Measurements from ENCODE around the gene PDE6C. TPM values are rescaled to one million over a fixed set of nuclear protein-coding genes. Genes with fewer than 3 reads are reported as not detected.

PDE6C gene
- total and polyA plus RNA-seq, 2 of the 4 experiments (the other 2 are of a cell fraction) = not detected

DNA sequence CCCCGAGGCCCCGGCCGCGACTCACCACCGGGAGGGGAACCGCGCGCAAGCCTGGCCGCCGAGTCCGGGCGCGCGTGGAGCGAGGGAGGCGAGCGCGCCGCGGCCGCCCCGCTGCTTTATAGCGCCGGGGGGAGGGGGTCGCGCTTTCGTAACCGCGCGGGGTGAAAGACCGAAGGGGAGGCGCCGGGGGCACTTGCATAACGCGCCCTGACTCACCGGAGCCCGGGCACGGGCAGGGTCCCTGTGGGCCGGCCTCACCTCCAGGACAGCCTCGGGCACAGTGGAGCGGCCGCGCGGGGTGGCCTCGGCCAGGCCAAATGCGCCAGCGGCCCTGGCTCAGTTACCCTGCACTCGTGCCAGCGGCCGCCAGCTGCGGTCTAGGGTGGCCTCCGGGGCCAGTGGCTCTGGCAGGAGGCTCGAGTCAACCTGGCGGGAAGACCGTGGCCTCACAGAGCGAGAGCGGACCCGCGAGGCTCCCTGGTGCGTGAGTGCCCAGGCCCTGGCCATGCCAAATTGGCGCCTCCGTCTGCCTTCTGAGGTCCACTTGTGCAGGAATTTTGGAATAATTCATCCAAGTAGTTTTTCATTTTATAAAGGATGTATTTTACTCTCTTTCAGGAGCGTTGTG, 11.1 kb upstream of the PDE6C start, which contains the start of gene RBP4:
RBP4 (minus strand) TSS at position 90 of the 628 bp plus-strand sequence. CDS start 207 bp downstream, outside the sequence.
- Histone ChIP-seq H3K4me1 (ENCODE audit: control insufficient read depth, insufficient read depth, low read length) (peaks cover 1% of the 10 kb centered on the region; the same call in 1 of the 2 replicates), H3K27me3 (ENCODE audit: control insufficient read depth, insufficient read depth, low read length) (peaks cover 43% of the 10 kb centered on the region), H4K8ac (ENCODE audit: low read depth in 2 of 2, low read length in 2 of 2) (no peak within 1 kb of the TSS), H3K36me3 (ENCODE audit: control insufficient read depth, insufficient read depth, low read length) (no peaks in the 10 kb centered on the region), H3K56ac (ENCODE audit: extremely low read depth, insufficient read depth, low read length) (no peak within 1 kb of the TSS), H3K9ac (ENCODE audit: low read depth, low read length) (no peak within 1 kb of the TSS), H3K23ac (ENCODE audit: low read depth, low read length) (no peak within 1 kb of the TSS), H3K9me1 (ENCODE audit: insufficient read depth, low read length) (no peaks in the 10 kb centered on the region), H2BK5ac (ENCODE audit: low read depth, low read length, poor library complexity, severe bottlenecking) (no peak within 1 kb of the TSS), H2AK9ac (replicated peaks; ENCODE audit: low read depth, low read length, poor library complexity) (no peak within 1 kb of the TSS), H4K5ac (ENCODE audit: low read depth, low read length) (no peak within 1 kb of the TSS), H2AK5ac (ENCODE audit: low read depth, low read length) (no peak within 1 kb of the TSS), H3K4ac (ENCODE audit: low read depth, low read length) (no peak within 1 kb of the TSS), H3K18ac (ENCODE audit: low read depth, low read length) (no peak within 1 kb of the TSS), H3K9me3 (ENCODE audit: control insufficient read depth, insufficient read depth, low read length) (no peaks in the 10 kb centered on the region), H3K4me3 (ENCODE audit: insufficient read depth, low read depth, low read length) (no peak within 1 kb of the TSS), H3K27ac (ENCODE audit: insufficient read depth, low read length) (no peak within 1 kb of the TSS), H3K79me1 (ENCODE audit: low read depth in 1 of 2, low read length in 2 of 2) (no peaks in the 10 kb centered on the region), H4K91ac (ENCODE audit: insufficient read depth, low read depth, low read length) (no peak within 1 kb of the TSS), H2BK20ac (ENCODE audit: low read depth, low read length) (no peak within 1 kb of the TSS), H4K20me1 (ENCODE audit: insufficient read depth, low read length) (no peaks in the 10 kb centered on the region), H2BK120ac (ENCODE audit: low read depth, low read length) (no peak within 1 kb of the TSS), H3K4me2 (ENCODE audit: low read depth, low read length) (peak within 1 kb of the TSS; percentile 41; the same call in 1 of the 2 replicates), H3K14ac (replicated peaks; ENCODE audit: low read depth, low read length) (no peak within 1 kb of the TSS), H2BK15ac (ENCODE audit: low read depth, low read length) (no peak within 1 kb of the TSS), H2AFZ (replicated peaks; ENCODE audit: low read length, poor library complexity) (peak within 1 kb of the TSS; percentile 64)
- peak; percentile 42 for ATAC-seq (ENCODE audit: low read depth)
- in situ Hi-C loops (cut with MboI; ENCODE audit: low sequenced_read_pairs) = no loop called here
- CTCF ChIA-PET = no interaction called here
- intact Hi-C loops (cut with micrococcal nuclease) = no loop called here
- BruUV-seq (replicated peaks) = no TSS peak
- dilution Hi-C loops (cut with HindIII; ENCODE audit: low sequenced_read_pairs, unreplicated experiment) = no loop called here
- TF ChIP-seq NFE2L2 (IDR thresholded peaks at IDR 0.05; ENCODE audit: low read depth, low read length) (no peak), BHLHE40 (IDR thresholded peaks at IDR 0.05; ENCODE audit: low read depth, low read length) (peak; percentile 30; the same call in 1 of the 2 replicates), MAZ (IDR thresholded peaks at IDR 0.05; ENCODE audit: borderline replicate concordance, low read depth, low read length) (no peak)
- TF ChIP-seq, protein P1, sequence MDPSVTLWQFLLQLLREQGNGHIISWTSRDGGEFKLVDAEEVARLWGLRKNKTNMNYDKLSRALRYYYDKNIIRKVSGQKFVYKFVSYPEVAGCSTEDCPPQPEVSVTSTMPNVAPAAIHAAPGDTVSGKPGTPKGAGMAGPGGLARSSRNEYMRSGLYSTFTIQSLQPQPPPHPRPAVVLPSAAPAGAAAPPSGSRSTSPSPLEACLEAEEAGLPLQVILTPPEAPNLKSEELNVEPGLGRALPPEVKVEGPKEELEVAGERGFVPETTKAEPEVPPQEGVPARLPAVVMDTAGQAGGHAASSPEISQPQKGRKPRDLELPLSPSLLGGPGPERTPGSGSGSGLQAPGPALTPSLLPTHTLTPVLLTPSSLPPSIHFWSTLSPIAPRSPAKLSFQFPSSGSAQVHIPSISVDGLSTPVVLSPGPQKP (IDR thresholded peaks at IDR 0.05; ENCODE audit: borderline replicate concordance, low read depth, low read length) = no peak
- 6% methylated on average over 3 of the region's 63 CpGs; no CpG with 5 or more reads in 1 of the 2 experiments for WGBS, 2 experiments (ENCODE audit: extremely low coverage in 2 of 2, insufficient read length in 1 of 2)
- no peak for DNase-seq
- POLR2A ChIA-PET (ENCODE audit: unreplicated experiment) = no interaction called here
